ENCODE results near the gene PNRC1. TPM values are rescaled to one million over a fixed set of nuclear protein-coding genes. Genes with fewer than 3 reads are reported as not detected.

The PNRC1 gene
- total RNA-seq, 1 experiment from 2014 or later = 66.9 TPM

GRCh38 chr6:89073840-89074239 is 6.7 kb upstream of the PNRC1 start:
- no peaks in the 10 kb centered on the region for H3K9me3 ChIP-seq (ENCODE audit: insufficient read depth, low read depth)
- H2AFZ ChIP-seq = no peak overlapping the region
- no peaks in the 10 kb centered on the region for H3F3A ChIP-seq (ENCODE audit: insufficient read depth, low read depth)
- no peaks in the 10 kb centered on the region for H3K27me3 ChIP-seq (ENCODE audit: insufficient read depth, low read depth)
- CTCF ChIA-PET = interaction anchor here (0.6 kb wide), 2 partner anchors 90 to 347 kb away, joined by 3 read pairs; no protein-coding TSS in a partner anchor
- H3K27ac ChIP-seq = no peak overlapping the region
- no peaks in the 10 kb centered on the region for H3K9me2 ChIP-seq (ENCODE audit: insufficient read depth)
- H3K4me3 ChIP-seq = no peak overlapping the region
- DNase-seq = no peak
- BruUV-seq (replicated peaks) = no TSS peak
- no peak overlapping the region for H3K4me2 ChIP-seq
- H3K4me1 ChIP-seq (replicated peaks; ENCODE audit: insufficient read depth) = no peaks in the 10 kb centered on the region
- no peaks in the 10 kb centered on the region for H4K20me1 ChIP-seq (ENCODE audit: insufficient read depth)
- TF ChIP-seq EZH2 (IDR thresholded peaks at IDR 0.05; ENCODE audit: low read depth) (no peak), CTCF (conservative IDR thresholded peaks at IDR 0.05) (no peak)
- H3K79me2 ChIP-seq (ENCODE audit: low read depth) = no peaks in the 10 kb centered on the region
- intact Hi-C loops (cut with micrococcal nuclease; ENCODE audit: unreplicated experiment) = no loop called here
- H3K36me3 ChIP-seq (ENCODE audit: low read depth) = no peaks in the 10 kb centered on the region
- POLR2A ChIA-PET (ENCODE audit: unreplicated experiment) = no interaction called here

- Histone ChIP-seq H3K9me3 (ENCODE audit: insufficient read depth, low read depth) (no peaks in the 10 kb centered on the region), H3K4me3 (peak overlapping the region; percentile 85), H3F3A (ENCODE audit: insufficient read depth, low read depth) (0 out of 2 replicates have a peak, but pooled peaks cover 6% of the 10 kb centered on the region), H3K4me2 (peak overlapping the region; percentile 89), H3K27me3 (ENCODE audit: insufficient read depth, low read depth) (no peaks in the 10 kb centered on the region), H3K4me1 (replicated peaks; ENCODE audit: insufficient read depth) (no peaks in the 10 kb centered on the region; the same call in 1 of the 2 replicates), H3K36me3 (ENCODE audit: low read depth) (0 out of 2 replicates have a peak, but pooled peaks cover 9% of the 10 kb centered on the region), H3K27ac (peak overlapping the region; percentile 51; the same call in 1 of the 2 replicates), H2AFZ (peak overlapping the region; percentile 95), H3K9me2 (ENCODE audit: insufficient read depth) (no peaks in the 10 kb centered on the region), H4K20me1 (ENCODE audit: insufficient read depth) (peaks cover 15% of the 10 kb centered on the region), H3K79me2 (ENCODE audit: low read depth) (peaks cover 27% of the 10 kb centered on the region)
- DNase-seq = peak in 1 of 2 experiments; percentile 18
- TSS peak; percentile 76 for BruUV-seq (replicated peaks)
- intact Hi-C loops (cut with micrococcal nuclease; ENCODE audit: unreplicated experiment) = loop anchor here (1.0 to 5.0 kb wide), 5 partner anchors 67 to 290 kb away; partner anchors contain the start of genes PM20D2 and UBE2J1
- TF ChIP-seq CTCF (conservative IDR thresholded peaks at IDR 0.05) (no peak), EZH2 (IDR thresholded peaks at IDR 0.05; ENCODE audit: low read depth) (no peak)
- POLR2A ChIA-PET (ENCODE audit: unreplicated experiment) = interaction anchor here (0.5 to 1.8 kb wide), 7 partner anchors 20 to 271 kb away, joined by 3 to 22 read pairs (median 4); no protein-coding TSS in a partner anchor
- CTCF ChIA-PET = interaction anchor here (0.7 kb wide), 1 partner anchor 28 kb away, joined by 3 read pairs; no protein-coding TSS in a partner anchor
Measured at GRCh38 chr6:89079511-89080234, 878 bp upstream of the PNRC1 start.

GRCh38 chr6:89081129-89081422 is 525 bp downstream of the PNRC1 start:
- Histone ChIP-seq H3F3A (ENCODE audit: insufficient read depth, low read depth) (0 out of 2 replicates have a peak, but pooled peaks cover 6% of the 10 kb centered on the region), H3K27ac (peak overlapping the region; percentile 63), H3K4me1 (replicated peaks; ENCODE audit: insufficient read depth) (no peaks in the 10 kb centered on the region; the same call in 1 of the 2 replicates), H3K36me3 (ENCODE audit: low read depth) (0 out of 2 replicates have a peak, but pooled peaks cover 9% of the 10 kb centered on the region), H2AFZ (peak overlapping the region; percentile 84), H3K4me3 (peak overlapping the region; percentile 85), H3K4me2 (peak overlapping the region; percentile 68), H3K9me3 (ENCODE audit: insufficient read depth, low read depth) (no peaks in the 10 kb centered on the region), H4K20me1 (ENCODE audit: insufficient read depth) (peaks cover 15% of the 10 kb centered on the region), H3K79me2 (ENCODE audit: low read depth) (peaks cover 27% of the 10 kb centered on the region), H3K9me2 (ENCODE audit: insufficient read depth) (no peaks in the 10 kb centered on the region), H3K27me3 (ENCODE audit: insufficient read depth, low read depth) (no peaks in the 10 kb centered on the region)
- BruUV-seq (replicated peaks) = no TSS peak
- DNase-seq = peak in 1 of 2 experiments; percentile 28
- no peak for TF ChIP-seq CTCF (conservative IDR thresholded peaks at IDR 0.05)
- no peak for TF ChIP-seq EZH2 (IDR thresholded peaks at IDR 0.05; ENCODE audit: low read depth)
- intact Hi-C loops (cut with micrococcal nuclease; ENCODE audit: unreplicated experiment) = loop anchor here (2.0 to 5.0 kb wide), 4 partner anchors 66 to 271 kb away; partner anchors contain the start of genes PM20D2 and UBE2J1
- ChIA-PET POLR2A (ENCODE audit: unreplicated experiment) (interaction anchor here (0.9 to 1.8 kb wide), 2 partner anchors 148 to 218 kb away, joined by 10 to 22 read pairs; no protein-coding TSS in a partner anchor), CTCF (no interaction called here)

Measured in PC-9 (cell line).